K562 (cell line): ENCODE data around the gene TUBB4B. TPM values are rescaled to one million over a fixed set of nuclear protein-coding genes. Genes with fewer than 3 reads are reported as not detected.
A peak's percentile ranks its signal among the peaks of the same experiment; 100 is the strongest.

Source experiments
- ATAC-seq: fragments of 200-7000 bp; cut with Tn5 transposase; 3 replicates; pipeline ENCODE4 v1.9.1; 2020; ENCODE audit warnings: moderate library complexity
- BruUV-seq: library from RNA; stranded (reverse); fragments of 400-500 nt; replicated peaks from 2 replicates; lab custom pipeline; 2021; lab: Mats Ljungman, UMichigan
- CTCF ChIA-PET: fragments of 300-600 bp; formaldehyde crosslinking; extraction: SDS; loops from one replicate; lab custom pipeline; 2021; ENCODE audit warnings: low intra/inter-chr PET ratio; lab: Yijun Ruan, JAX
- POLR2A ChIA-PET: fragments of 300-600, 350-650 bp; sonication (Branson Sonifier 250); formaldehyde crosslinking; extraction: SDS; loops from one replicate; lab custom pipeline; 2021; ENCODE audit warnings: antibody characterized with exemption, inconsistent platforms; lab: Yijun Ruan, JAX
- DNase-seq, 4 experiments: peaks; one replicate each; pipeline versions ENCODE4 v3.0.0 to v3.0.0-alpha.2; 2011 to 2018; ENCODE audit warnings: low spot score in 3 of 4, mixed read lengths in 3 of 4; ENCODE audit errors: extremely low read depth in 1 of 4
- FAIRE-seq: peaks from 2 replicates; lab custom pipeline; 2011; peaks lifted over from hg19 to GRCh38; lab: Jason Lieb, UNC
- H2AFZ ChIP-seq: 2 replicates; pipeline ENCODE4 v1.6.0; 2011; ENCODE audit warnings: low read depth, low read length, control low read depth, inconsistent platforms
- H3K27ac ChIP-seq: fragments of 200-600 bp; 3 replicates; pipeline ENCODE4 v1.8.0; 2011; ENCODE audit warnings: low read depth, mild to moderate bottlenecking, control low read depth, inconsistent platforms, low read length, moderate library complexity, mixed read lengths; ENCODE audit errors: extremely low read depth
- H3K27me3 ChIP-seq, 2 experiments: fragments of 300-600 bp in 1 of 2; 2 replicates in 1 of 2; 3 replicates in 1 of 2; pipeline versions ENCODE4 v1.6.0 to v1.8.0; 2011; ENCODE audit warnings: inconsistent platforms in 2 of 2, low read length in 2 of 2, mild to moderate bottlenecking in 1 of 2, mixed read lengths in 1 of 2, moderate library complexity in 1 of 2; ENCODE audit not compliant: control insufficient read depth in 2 of 2, insufficient read depth in 2 of 2
- H3K36me3 ChIP-seq: fragments of 300-600 bp; 3 replicates; pipeline ENCODE4 v1.8.0; 2011; ENCODE audit warnings: mild to moderate bottlenecking, low read length, inconsistent platforms; ENCODE audit not compliant: control insufficient read depth, insufficient read depth
- H3K4me1 ChIP-seq, 2 experiments: fragments of 200-600 bp in 1 of 2; replicated peaks in 1 of 2; 2 replicates in 1 of 2; 3 replicates in 1 of 2; pipeline versions ENCODE4 v1.5.1 to v1.8.0; 2011; ENCODE audit warnings: inconsistent platforms in 2 of 2, low read length in 2 of 2, mild to moderate bottlenecking in 1 of 2, mixed read lengths in 1 of 2, moderate library complexity in 1 of 2; ENCODE audit not compliant: control insufficient read depth in 2 of 2, insufficient read depth in 2 of 2
- H3K4me2 ChIP-seq: 2 replicates; pipeline ENCODE4 v1.6.1; 2011; ENCODE audit warnings: low read length, control low read depth, inconsistent platforms, mixed read lengths; ENCODE audit not compliant: insufficient read depth
- H3K4me3 ChIP-seq: fragments of 200-600 bp; sonication (generic), shearing (Covaris generic); 2 replicates; pipeline ENCODE4 v1.5.1; 2016; ENCODE audit warnings: control low read depth, inconsistent platforms
- H3K79me2 ChIP-seq: fragments of 200-600 bp; 3 replicates; pipeline ENCODE4 v1.8.0; 2011; ENCODE audit warnings: low read length, inconsistent platforms; ENCODE audit not compliant: control insufficient read depth, insufficient read depth
- H3K9ac ChIP-seq, 2 experiments: 2 replicates each; pipeline versions ENCODE4 v1.6.0 to v1.6.1; 2011; ENCODE audit warnings: low read depth in 2 of 2, low read length in 2 of 2, control low read depth in 1 of 2, inconsistent platforms in 1 of 2, mild to moderate bottlenecking in 1 of 2, mixed read lengths in 1 of 2; ENCODE audit not compliant: insufficient read depth in 1 of 2
- H3K9me1 ChIP-seq: one replicate; pipeline ENCODE4 v1.6.0; 2011; ENCODE audit warnings: inconsistent platforms, mild to moderate bottlenecking, low read length, moderate library complexity; ENCODE audit not compliant: control insufficient read depth, insufficient read depth
- H3K9me3 ChIP-seq: replicated peaks from 2 replicates; pipeline ENCODE4 v1.5.1; 2011; ENCODE audit warnings: low read depth, low read length, inconsistent platforms; ENCODE audit not compliant: control insufficient read depth, insufficient read depth
- H4K20me1 ChIP-seq: replicated peaks from 2 replicates; pipeline ENCODE4 v1.6.1; 2011; ENCODE audit warnings: low read length, inconsistent platforms, mixed read lengths; ENCODE audit not compliant: control insufficient read depth, insufficient read depth
- CAMTA2 ChIP-seq: fragments of 250-450 bp; sonication (Bioruptor Pico); conservative IDR thresholded peaks from 2 replicates; pipeline ENCODE4 v1.5.1; 2022
- ETS2 ChIP-seq: IDR thresholded peaks from 2 replicates; pipeline ENCODE4 v1.6.1; 2016; ENCODE audit warnings: borderline replicate concordance, missing genetic modification characterization, mild to moderate bottlenecking, moderate library complexity, missing compliant biosample characterization; ENCODE audit not compliant: poor library complexity, severe bottlenecking
- FOXO4 ChIP-seq: fragments of 450-650 bp; formaldehyde crosslinking; IDR thresholded peaks from 2 replicates; pipeline ENCODE4 v1.4.0; 2020; ENCODE audit warnings: mild to moderate bottlenecking, moderate library complexity
- HDAC2 ChIP-seq: fragments of 450-650 bp; IDR thresholded peaks from 2 replicates; pipeline ENCODE4 v1.6.1; 2016; ENCODE audit warnings: mild to moderate bottlenecking
- KDM4B ChIP-seq, 2 experiments: fragments of 450-650 bp in 1 of 2; sonication (generic) in 1 of 2; IDR thresholded peaks; 2 replicates each; pipeline ENCODE4 v1.6.1; 2016 to 2017; ENCODE audit warnings: borderline replicate concordance in 2 of 2, antibody characterized with exemption in 1 of 2, low read depth in 1 of 2, mild to moderate bottlenecking in 1 of 2
- MYNN ChIP-seq, 2 experiments: sonication (generic); formaldehyde crosslinking in 1 of 2; IDR thresholded peaks; 2 replicates each; pipeline versions ENCODE4 v1.5.0 to v1.6.1; 2016 to 2020; ENCODE audit warnings: antibody characterized with exemption in 1 of 2, missing genetic modification reagents in 1 of 2
- PHB2 ChIP-seq: fragments of 450-650 bp; IDR thresholded peaks from 2 replicates; pipeline ENCODE4 v1.6.1; 2017; ENCODE audit warnings: low read depth
- PHF20 ChIP-seq: fragments of 450-650 bp; IDR thresholded peaks from 2 replicates; pipeline ENCODE4 v1.6.1; 2018; ENCODE audit not compliant: partially characterized antibody
- POLR2B ChIP-seq: fragments of 450-650 bp; IDR thresholded peaks from 2 replicates; pipeline ENCODE4 v1.6.1; 2018; ENCODE audit warnings: low read depth; ENCODE audit not compliant: partially characterized antibody
- PTBP1 ChIP-seq: fragments of 200-400 bp; formaldehyde crosslinking; IDR thresholded peaks from 2 replicates; pipeline ENCODE4 v1.6.1; 2017; ENCODE audit warnings: low read depth, low read length
- PYGO2 ChIP-seq: fragments of 450-650 bp; IDR thresholded peaks from 2 replicates; pipeline ENCODE4 v1.6.1; 2016; ENCODE audit warnings: mild to moderate bottlenecking, missing genetic modification characterization, moderate library complexity, missing compliant biosample characterization
- SNAPC5 ChIP-seq: fragments of 250-450 bp; sonication (Bioruptor Pico); IDR thresholded peaks from 2 replicates; pipeline ENCODE4 v1.8.0; 2021; ENCODE audit warnings: moderate library complexity, mild to moderate bottlenecking, inconsistent platforms
- TCFL5 ChIP-seq: fragments of 250-450 bp; sonication (Bioruptor Pico); conservative IDR thresholded peaks from 2 replicates; pipeline ENCODE4 v1.6.1; 2021; ENCODE audit warnings: mild to moderate bottlenecking, moderate library complexity, matching md5 sums
- TEAD2 ChIP-seq: fragments of 450-650 bp; IDR thresholded peaks from 2 replicates; pipeline ENCODE4 v1.6.1; 2016; ENCODE audit warnings: missing genetic modification characterization, control low read depth, missing compliant biosample characterization
- XRCC5 ChIP-seq: fragments of 200-400 bp; formaldehyde crosslinking; IDR thresholded peaks from 2 replicates; pipeline ENCODE4 v1.6.1; 2017; ENCODE audit warnings: low read depth, mild to moderate bottlenecking, low read length
- ZFPM2 ChIP-seq: fragments of 250-450 bp; sonication (Bioruptor Pico); IDR thresholded peaks from 2 replicates; pipeline ENCODE4 v1.5.1; 2022; ENCODE audit warnings: mild to moderate bottlenecking
- ZNF354B ChIP-seq: fragments of 250-450 bp; sonication (Bioruptor Pico); IDR thresholded peaks from 2 replicates; pipeline ENCODE4 v1.4.0; 2020
- ZNF444 ChIP-seq: fragments of 250-450 bp; sonication (Bioruptor Pico); IDR thresholded peaks from 2 replicates; pipeline ENCODE4 v1.4.0; 2020; ENCODE audit warnings: mild to moderate bottlenecking, moderate library complexity
- ZNF584 ChIP-seq: fragments of 200-800 bp; sonication (Bioruptor generic); IDR thresholded peaks from 2 replicates; pipeline ENCODE4 v1.6.1; 2016; ENCODE audit warnings: low read depth, mild to moderate bottlenecking, missing genetic modification characterization, missing compliant biosample characterization
- ZNF699 ChIP-seq: fragments of 250-450 bp; sonication (Bioruptor Pico); IDR thresholded peaks from 2 replicates; pipeline ENCODE4 v1.8.0; 2021; ENCODE audit warnings: mild to moderate bottlenecking, moderate library complexity; ENCODE audit not compliant: insufficient replicate concordance
- WGBS: fragments of 100-300 bp; shearing (Covaris generic); methylation state at CpG from one replicate; pipeline ENCODE4 v1.1.6; 2016; ENCODE audit warnings: low coverage, mixed read lengths; ENCODE audit not compliant: insufficient coverage; ENCODE audit errors: missing lambda C conversion rate; 5-methylcytosine and 5-hydroxymethylcytosine counted together
- in situ Hi-C: fragments of 300-500 bp; cut with MboI; formaldehyde crosslinking; loops from 4 replicates; pipeline ENCODE4 v1.15.0; 2018; ENCODE audit warnings: inconsistent platforms, mixed read lengths
- intact Hi-C: fragments of 100-400 bp; cut with micrococcal nuclease; formaldehyde crosslinking; loops from 2 replicates; pipeline ENCODE4 v1.14.2; 2022
- polyA plus RNA-seq, 8 experiments: library from polyadenylated mRNA; depleted of rRNA in 4 of 8; stranded (reverse) in 5 of 8; unstranded in 3 of 8; fragments of >200 nt; fragmentation: Nextera tagmentation in 2 of 8; fragmentation: Illumina TruSeq in 1 of 8; extraction: Ambion mirVana in 2 of 8; extraction: Trizol in 1 of 8; gene quantifications; 2 replicates each; pipeline versions ENCODE4 v1.2.1 to v1.2.3, GENCODE V29; 2011 to 2014; ENCODE audit warnings: inconsistent platforms in 1 of 8, missing spikeins in 1 of 8
- total RNA-seq, 7 experiments: library from RNA; depleted of rRNA in 6 of 7; stranded (reverse); fragments of >200 nt in 6 of 7; fragmentation: Illumina TruSeq in 2 of 7; extraction: Trizol in 2 of 7; gene quantifications; 2 replicates each; pipeline versions ENCODE4 v1.2.1 to v1.2.3, GENCODE V29; 2011 to 2021; ENCODE audit warnings: low replicate concordance in 1 of 7
- TF ChIP-seq, protein P1 (sequence below): sonication (generic); formaldehyde crosslinking; IDR thresholded peaks from 2 replicates; pipeline ENCODE4 v1.9.0; 2022; ENCODE audit warnings: mild to moderate bottlenecking, missing genetic modification reagents

TUBB4B gene
- total and polyA plus RNA-seq, 9 of the 15 experiments (the other 6 are each of a cell fraction or from before 2014, with no cell fraction given), result 24.1 to 443 (median 268) TPM

GRCh38 chr9:137200311-137201204 is 40.5 kb upstream of the TUBB4B start, which contains the start of gene TPRN:
Gene TPRN, minus strand, starts transcription at chr9:137200741. Its CDS starts 30 bp downstream, at chr9:137200711.
- intact Hi-C loops (loop anchor here (2.0 kb wide), 1 partner anchor 18 kb away; no protein-coding TSS in a partner anchor), in situ Hi-C loops (no loop called here)
- ATAC-seq (peak; percentile 96), FAIRE-seq (peak; percentile 98), DNase-seq (peak; percentile 99 to 100 (median 100))
- ChIA-PET CTCF (no interaction called here), POLR2A (interaction anchor here (0.5 to 5.7 kb wide), 9 partner anchors 9 to 283 kb away, joined by 3 to 56 read pairs (median 4); partner anchors contain the start of genes ANAPC2, SSNA1 and TUBB4B)
- no peaks in the 10 kb centered on the region for H3K9me3 ChIP-seq
- H3K27me3 ChIP-seq, result no peaks in the 10 kb centered on the region
- H3K36me3 ChIP-seq, result peaks cover 14% of the 10 kb centered on the region; the same call in 2 of the 3 replicates
- BruUV-seq, result no TSS peak
- peak within 1 kb of the TSS; percentile 75 for H3K27ac ChIP-seq
- H4K20me1 ChIP-seq, result peaks cover 5% of the 10 kb centered on the region
- peaks cover 31 to 86% of the 10 kb centered on the region in 2 experiments for H3K4me1 ChIP-seq
- peak within 1 kb of the TSS; percentile 52 for H3K4me3 ChIP-seq
- peaks cover 3% of the 10 kb centered on the region for H3K9me1 ChIP-seq
- WGBS, result 1% methylated on average over 39 of the region's 118 CpGs
- H3K9ac ChIP-seq, result peak within 1 kb of the TSS; percentile 73 to 94
- peak within 1 kb of the TSS; percentile 81 for H3K4me2 ChIP-seq
- H2AFZ ChIP-seq, result peak within 1 kb of the TSS; percentile 62
- peaks cover 80% of the 10 kb centered on the region for H3K79me2 ChIP-seq
- peak; percentile 82 for TF ChIP-seq PHF20
- TF ChIP-seq TEAD2, result no peak
- TF ChIP-seq ZNF354B, result no peak
- TF ChIP-seq SNAPC5 (CRISPR knock-in tag), result no peak
- no peak for TF ChIP-seq ZNF444 (CRISPR knock-in tag)
- no peak for TF ChIP-seq FOXO4 (CRISPR knock-in tag)
- TF ChIP-seq ZFPM2 (CRISPR knock-in tag), result peak; percentile 26; the same call in 1 of the 2 replicates
- TF ChIP-seq, protein P1, sequence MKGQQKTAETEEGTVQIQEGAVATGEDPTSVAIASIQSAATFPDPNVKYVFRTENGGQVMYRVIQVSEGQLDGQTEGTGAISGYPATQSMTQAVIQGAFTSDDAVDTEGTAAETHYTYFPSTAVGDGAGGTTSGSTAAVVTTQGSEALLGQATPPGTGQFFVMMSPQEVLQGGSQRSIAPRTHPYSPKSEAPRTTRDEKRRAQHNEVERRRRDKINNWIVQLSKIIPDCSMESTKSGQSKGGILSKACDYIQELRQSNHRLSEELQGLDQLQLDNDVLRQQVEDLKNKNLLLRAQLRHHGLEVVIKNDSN, result peak; percentile 69
- TF ChIP-seq TCFL5 (CRISPR knock-in tag), result no peak
- no peak for TF ChIP-seq PYGO2 (tag)
- TF ChIP-seq POLR2B, result peak; percentile 76
- TF ChIP-seq ZNF699, result no peak
- no peak for TF ChIP-seq ETS2 (tag)
- no peak for TF ChIP-seq ZNF584 (CRISPR knock-in tag)
- TF ChIP-seq HDAC2, result no peak
- TF ChIP-seq XRCC5, result no peak
- no peak for TF ChIP-seq CAMTA2 (CRISPR knock-in tag)
- TF ChIP-seq PTBP1, result no peak
- no peak for TF ChIP-seq KDM4B (IDR thresholded peaks at IDR 0.05; ENCODE audit: borderline replicate concordance in 2 of 2, low read depth in 1 of 2)
- TF ChIP-seq MYNN (IDR thresholded peaks at IDR 0.05), result peak; percentile 43; the same call in 1 of the 2 replicates
- no peak for TF ChIP-seq MYNN (CRISPR knock-in tag; IDR thresholded peaks at IDR 0.05)
- TF ChIP-seq PHB2, result no peak
